ENCODE data around the gene LARP4B.

Gene LARP4B

DNA sequence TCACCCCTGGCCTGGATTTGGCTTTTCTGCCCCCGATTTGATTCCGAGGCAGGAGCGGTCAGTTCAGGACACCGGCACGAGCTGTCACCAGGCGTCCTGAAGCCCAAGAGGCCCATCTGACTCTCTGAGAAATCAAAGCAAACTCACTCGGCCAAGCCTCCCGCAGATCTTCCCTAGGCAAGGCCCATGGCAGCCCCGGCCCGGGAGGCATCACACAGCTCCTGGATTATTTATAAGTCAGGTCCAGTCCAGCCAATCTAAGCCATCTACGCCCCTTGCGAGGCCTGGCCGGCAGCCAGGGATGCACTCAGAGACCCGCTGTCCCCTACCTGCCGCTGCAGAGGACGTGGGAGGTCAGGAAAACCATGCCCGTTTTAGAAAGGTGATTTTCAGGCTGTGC lies 154.7 kb downstream of the LARP4B start:
- TF ChIP-seq, protein P1, sequence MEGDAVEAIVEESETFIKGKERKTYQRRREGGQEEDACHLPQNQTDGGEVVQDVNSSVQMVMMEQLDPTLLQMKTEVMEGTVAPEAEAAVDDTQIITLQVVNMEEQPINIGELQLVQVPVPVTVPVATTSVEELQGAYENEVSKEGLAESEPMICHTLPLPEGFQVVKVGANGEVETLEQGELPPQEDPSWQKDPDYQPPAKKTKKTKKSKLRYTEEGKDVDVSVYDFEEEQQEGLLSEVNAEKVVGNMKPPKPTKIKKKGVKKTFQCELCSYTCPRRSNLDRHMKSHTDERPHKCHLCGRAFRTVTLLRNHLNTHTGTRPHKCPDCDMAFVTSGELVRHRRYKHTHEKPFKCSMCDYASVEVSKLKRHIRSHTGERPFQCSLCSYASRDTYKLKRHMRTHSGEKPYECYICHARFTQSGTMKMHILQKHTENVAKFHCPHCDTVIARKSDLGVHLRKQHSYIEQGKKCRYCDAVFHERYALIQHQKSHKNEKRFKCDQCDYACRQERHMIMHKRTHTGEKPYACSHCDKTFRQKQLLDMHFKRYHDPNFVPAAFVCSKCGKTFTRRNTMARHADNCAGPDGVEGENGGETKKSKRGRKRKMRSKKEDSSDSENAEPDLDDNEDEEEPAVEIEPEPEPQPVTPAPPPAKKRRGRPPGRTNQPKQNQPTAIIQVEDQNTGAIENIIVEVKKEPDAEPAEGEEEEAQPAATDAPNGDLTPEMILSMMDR (IDR thresholded peaks at IDR 0.05; ENCODE audit: low read depth, low read length) = no peak
- no peak overlapping the region for H3K4me3 ChIP-seq (ENCODE audit: low read depth, low read length)
- in situ Hi-C loops (cut with HindIII; ENCODE audit: low sequenced_read_pairs) = no loop called here
- DNase-seq (ENCODE audit: low read depth, low spot score) = no peak

DNA sequence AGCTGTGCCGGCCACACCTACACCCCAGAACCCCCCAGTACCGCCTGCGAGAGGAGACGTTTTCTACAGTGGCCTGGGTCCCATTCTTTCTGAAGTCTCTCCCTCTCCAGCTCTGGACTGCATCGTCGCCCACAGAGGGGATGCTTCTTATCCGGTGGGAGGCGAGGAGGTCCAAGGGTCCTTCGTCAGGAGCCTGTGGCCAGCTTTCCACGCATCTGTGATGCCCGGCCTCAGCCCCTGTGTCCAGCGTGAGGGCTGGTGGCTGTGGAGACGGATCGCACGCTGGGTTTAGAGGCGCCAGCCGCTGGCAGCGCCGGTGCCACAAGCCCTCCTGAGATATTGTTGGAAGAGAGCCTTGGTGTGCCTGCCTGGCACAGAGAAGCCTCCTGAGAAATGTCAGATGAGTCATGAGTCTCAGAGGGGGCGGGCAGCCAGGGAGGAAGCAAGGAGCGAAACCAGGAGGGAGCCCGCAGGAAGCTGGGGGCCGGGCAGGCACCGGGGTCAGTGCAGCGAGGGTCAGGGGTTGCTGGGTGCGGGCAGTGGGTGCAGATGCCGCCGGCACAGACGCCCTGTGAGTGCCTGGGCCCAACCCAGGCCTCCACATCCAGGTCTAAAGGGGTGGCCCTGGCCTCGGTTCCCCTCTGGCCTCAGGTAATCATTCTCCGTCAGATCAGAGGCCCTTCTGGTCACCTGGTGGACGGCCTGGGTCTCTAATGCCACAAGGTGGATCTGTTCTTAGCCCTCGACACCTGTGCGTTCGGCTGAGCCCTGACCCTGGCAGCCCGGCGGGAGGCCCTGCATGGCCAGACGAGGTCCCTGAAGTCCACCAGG lies 156.0 kb downstream of the LARP4B start:
- in situ Hi-C loops (cut with HindIII; ENCODE audit: low sequenced_read_pairs) = no loop called here
- no peak overlapping the region for H3K4me3 ChIP-seq (ENCODE audit: low read depth, low read length)
- no peak for DNase-seq (ENCODE audit: low read depth, low spot score)
- TF ChIP-seq, protein P1 (IDR thresholded peaks at IDR 0.05; ENCODE audit: low read depth, low read length) = no peak

DNA sequence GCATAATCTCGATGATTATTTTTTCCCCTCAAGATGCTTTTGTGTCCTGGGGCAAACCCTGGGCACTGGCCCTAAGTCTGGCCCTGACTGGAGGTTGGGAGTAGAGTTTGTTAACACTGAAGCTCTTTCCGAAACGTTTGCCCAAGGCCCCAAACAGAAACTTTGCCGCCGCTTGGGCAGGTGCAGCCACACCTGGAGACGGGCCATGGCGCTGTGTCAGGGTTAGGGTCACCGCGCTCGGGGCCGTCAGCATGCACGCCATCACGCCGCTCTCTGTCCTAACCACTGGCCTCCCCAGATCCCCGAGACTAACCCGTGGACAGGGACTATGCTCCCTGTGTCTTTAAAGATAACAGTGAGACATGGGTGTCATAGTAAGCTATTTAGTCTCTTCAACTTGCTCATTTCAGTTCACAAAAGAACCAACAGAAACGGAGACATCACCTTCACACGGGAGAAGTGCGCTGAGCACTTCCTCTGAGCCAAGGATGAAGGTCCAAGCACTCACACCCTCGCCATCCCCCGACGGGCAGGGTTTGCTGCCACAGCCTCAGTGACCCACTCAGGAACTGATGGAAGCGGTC lies 156.8 kb downstream of the LARP4B start:
- TF ChIP-seq, protein P1 (IDR thresholded peaks at IDR 0.05; ENCODE audit: low read depth, low read length) = no peak
- H3K4me3 ChIP-seq (ENCODE audit: low read depth, low read length) = no peak overlapping the region
- DNase-seq (ENCODE audit: low read depth, low spot score) = no peak
- in situ Hi-C loops (cut with HindIII; ENCODE audit: low sequenced_read_pairs) = no loop called here

DNA sequence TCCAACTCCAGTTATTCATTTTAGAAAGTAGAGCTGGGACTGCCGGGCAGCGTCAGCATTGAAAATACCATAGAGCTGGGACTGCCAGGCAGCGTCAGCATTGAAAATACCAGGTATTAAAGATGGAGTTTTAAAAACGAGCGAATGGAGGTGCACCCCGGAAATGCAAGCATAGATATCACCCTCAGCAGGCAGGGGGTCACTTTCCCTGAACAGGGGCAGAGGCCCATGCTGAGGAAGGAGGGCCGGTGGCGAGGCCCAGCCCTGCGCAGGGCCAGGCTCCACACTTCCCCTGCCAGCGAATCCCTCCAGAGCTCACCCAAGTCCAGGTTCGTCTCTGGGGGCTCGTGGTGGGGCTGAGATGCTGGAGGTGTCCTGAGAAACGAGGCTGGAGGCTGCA lies 157.3 kb downstream of the LARP4B start:
- TF ChIP-seq, protein P1 (IDR thresholded peaks at IDR 0.05; ENCODE audit: low read depth, low read length) = no peak
- no peak overlapping the region for H3K4me3 ChIP-seq (ENCODE audit: low read depth, low read length)
- no peak for DNase-seq (ENCODE audit: low read depth, low spot score)
- in situ Hi-C loops (cut with HindIII; ENCODE audit: low sequenced_read_pairs) = no loop called here

DNA sequence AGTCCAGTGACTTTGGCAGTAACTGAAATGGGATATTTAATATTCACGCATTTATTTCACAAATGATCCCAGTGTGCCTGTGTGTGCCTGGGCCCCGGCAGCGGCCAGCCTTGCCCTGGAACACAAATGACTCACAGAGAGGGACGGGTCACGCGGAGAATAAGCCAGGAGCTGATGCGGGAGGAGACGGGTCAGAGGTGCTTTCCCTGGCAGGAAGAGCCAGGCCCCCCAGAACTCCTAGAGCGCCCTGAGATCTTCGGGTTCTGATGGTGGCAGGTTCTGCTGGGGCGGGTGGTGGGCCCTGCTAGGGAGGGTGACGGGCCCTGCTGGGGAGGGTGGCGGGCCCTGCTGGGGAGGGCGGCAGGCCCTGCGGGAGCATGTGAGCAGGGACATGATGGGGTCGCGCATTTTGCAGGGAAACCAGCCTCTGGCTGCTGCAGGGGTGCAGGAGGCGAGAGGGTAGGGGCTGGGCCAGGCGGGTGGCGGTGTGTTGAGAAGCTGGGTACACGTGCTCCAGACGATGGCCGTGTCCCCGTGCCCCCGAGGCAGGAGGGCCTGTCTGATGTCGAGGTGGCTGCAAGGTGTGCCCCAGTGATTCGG lies 157.8 kb downstream of the LARP4B start:
- TF ChIP-seq, protein P1 (IDR thresholded peaks at IDR 0.05; ENCODE audit: low read depth, low read length) = no peak
- H3K4me3 ChIP-seq (ENCODE audit: low read depth, low read length) = no peak overlapping the region
- in situ Hi-C loops (cut with HindIII; ENCODE audit: low sequenced_read_pairs) = no loop called here
- DNase-seq (ENCODE audit: low read depth, low spot score) = no peak

DNA sequence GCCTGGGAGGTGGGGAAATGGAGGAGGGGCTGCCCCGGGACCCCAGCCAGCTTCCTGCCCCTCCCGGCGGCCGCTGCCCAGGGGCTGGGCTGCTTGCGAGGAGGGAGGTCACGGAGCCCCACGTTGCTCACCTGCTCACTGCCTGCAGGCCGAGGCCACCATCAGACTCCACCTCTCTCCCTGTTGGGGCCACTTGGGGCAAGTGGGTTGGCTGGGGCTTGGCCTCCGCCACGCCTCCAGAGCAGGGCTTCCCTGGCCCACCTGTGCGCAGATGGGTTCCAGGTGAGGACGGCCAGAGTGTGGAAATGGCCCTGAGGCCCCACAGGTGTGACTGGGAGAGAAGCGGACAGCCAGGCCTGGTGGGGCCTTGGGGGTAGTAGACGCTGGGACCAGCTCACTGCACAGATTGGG lies 159.3 kb downstream of the LARP4B start:
- no peak overlapping the region for H3K4me3 ChIP-seq (ENCODE audit: low read depth, low read length)
- in situ Hi-C loops (cut with HindIII; ENCODE audit: low sequenced_read_pairs) = no loop called here
- no peak for DNase-seq (ENCODE audit: low read depth, low spot score)
- TF ChIP-seq, protein P1 (IDR thresholded peaks at IDR 0.05; ENCODE audit: low read depth, low read length) = no peak
